ENCODE measurements around the gene MACROH2A1. TPM values are rescaled to one million over a fixed set of nuclear protein-coding genes. Genes with fewer than 3 reads are reported as not detected.

MACROH2A1 gene
- total and polyA plus RNA-seq, 8 donors, result 183 to 309 (median 235) TPM

DNA sequence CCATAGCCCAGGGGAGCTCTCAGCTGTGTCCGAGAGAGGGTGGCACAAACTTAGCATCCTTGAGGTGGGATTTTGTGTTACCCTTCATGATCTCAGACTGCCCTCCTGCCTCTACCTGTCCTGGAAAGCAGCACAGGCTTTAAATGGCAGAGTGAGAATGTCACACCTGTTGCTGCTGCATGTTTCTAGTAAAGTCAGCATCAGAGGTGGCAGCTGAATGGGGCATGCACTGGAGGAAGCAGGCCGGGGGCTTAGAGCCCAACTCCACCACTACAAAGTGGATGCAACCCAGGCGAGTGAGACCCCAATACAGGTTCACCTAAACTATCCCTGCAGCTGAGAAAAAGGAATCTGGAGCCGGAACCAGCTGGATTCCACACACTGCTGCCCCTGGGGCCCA is 51.6 kb downstream of the MACROH2A1 start:
- intact Hi-C loops (cut with DNase I), result no loop called here
- ATAC-seq (no peak), DNase-seq (no peak)
- TF ChIP-seq, protein P1, sequence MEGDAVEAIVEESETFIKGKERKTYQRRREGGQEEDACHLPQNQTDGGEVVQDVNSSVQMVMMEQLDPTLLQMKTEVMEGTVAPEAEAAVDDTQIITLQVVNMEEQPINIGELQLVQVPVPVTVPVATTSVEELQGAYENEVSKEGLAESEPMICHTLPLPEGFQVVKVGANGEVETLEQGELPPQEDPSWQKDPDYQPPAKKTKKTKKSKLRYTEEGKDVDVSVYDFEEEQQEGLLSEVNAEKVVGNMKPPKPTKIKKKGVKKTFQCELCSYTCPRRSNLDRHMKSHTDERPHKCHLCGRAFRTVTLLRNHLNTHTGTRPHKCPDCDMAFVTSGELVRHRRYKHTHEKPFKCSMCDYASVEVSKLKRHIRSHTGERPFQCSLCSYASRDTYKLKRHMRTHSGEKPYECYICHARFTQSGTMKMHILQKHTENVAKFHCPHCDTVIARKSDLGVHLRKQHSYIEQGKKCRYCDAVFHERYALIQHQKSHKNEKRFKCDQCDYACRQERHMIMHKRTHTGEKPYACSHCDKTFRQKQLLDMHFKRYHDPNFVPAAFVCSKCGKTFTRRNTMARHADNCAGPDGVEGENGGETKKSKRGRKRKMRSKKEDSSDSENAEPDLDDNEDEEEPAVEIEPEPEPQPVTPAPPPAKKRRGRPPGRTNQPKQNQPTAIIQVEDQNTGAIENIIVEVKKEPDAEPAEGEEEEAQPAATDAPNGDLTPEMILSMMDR (IDR thresholded peaks at IDR 0.05), result no peak
- no peak overlapping the region for H3K27ac ChIP-seq
- no peak overlapping the region for H3K4me3 ChIP-seq
- no peaks in the 10 kb centered on the region for H3K27me3 ChIP-seq
- no peaks in the 10 kb centered on the region for H3K4me1 ChIP-seq
- H3K9me3 ChIP-seq, result no peaks in the 10 kb centered on the region
- H3K36me3 ChIP-seq, result peaks cover 0 to 86% of the 10 kb centered on the region in 2 donors

DNA sequence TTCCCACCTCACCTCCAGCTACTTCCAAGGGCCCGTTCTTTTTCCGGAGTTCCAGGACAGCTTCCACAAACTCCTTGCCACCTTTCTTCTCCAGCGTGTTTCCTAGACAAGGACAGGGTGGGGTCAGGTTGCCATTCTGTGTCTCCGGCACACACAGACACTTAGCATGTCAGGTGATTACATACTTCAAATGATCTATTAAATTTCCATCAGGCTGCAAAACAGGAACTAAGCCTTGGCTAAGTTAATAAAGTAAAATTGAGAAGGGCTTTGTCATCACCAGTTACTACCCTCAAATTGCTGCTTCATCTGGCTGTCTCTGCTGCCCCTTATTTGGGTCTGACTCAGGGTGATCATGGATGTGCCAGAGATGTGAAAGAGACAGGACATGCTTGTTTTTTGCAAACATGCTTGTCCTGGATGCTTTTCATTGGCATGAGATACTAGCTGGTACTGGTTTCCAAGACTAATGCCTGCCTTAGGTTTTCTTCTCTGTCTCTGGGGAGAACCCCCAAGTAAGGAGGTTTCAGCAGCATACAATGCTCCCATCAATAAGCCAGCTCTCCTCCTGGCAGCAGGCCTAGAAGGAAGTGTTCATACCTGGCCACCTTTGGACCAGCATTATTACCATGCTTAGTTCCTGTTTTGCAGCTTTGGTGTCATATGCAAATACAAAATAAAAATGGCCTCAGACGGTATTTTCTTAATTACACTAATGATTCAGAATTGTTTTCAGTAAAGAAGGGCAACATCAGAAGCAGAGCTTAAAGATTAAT is 52.9 kb downstream of the MACROH2A1 start:
- Histone ChIP-seq H3K27ac (no peak overlapping the region), H3K36me3 (peaks cover 0 to 94% of the 10 kb centered on the region in 2 donors), H3K9me3 (no peaks in the 10 kb centered on the region), H3K27me3 (no peaks in the 10 kb centered on the region), H3K4me1 (no peaks in the 10 kb centered on the region), H3K4me3 (no peak overlapping the region)
- ATAC-seq, result no peak
- intact Hi-C loops (cut with DNase I), result no loop called here
- TF ChIP-seq, protein P1 (IDR thresholded peaks at IDR 0.05), result no peak
- DNase-seq, result no peak

DNA sequence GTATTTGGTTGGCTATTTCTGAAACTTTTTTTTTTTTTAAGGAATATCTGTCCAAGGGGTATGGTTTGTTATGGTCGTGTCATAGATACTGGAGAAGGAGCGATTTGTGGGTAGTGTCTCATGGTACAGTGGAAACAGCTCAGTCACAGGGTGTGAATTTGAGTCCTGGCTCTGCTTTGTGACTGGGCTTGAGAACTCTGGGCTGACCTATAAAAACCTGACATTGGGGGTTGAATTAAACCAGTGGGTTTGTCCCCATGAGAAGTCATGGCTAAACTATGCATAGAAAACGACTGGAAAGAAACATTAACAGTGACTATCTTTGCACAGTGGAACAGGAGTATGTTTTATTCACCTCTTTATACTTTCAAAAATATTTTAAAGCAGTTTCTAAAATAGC is 54.7 kb downstream of the MACROH2A1 start:
- no peaks in the 10 kb centered on the region for H3K27me3 ChIP-seq
- H3K36me3 ChIP-seq, result peaks cover 0 to 94% of the 10 kb centered on the region in 2 donors
- H3K4me1 ChIP-seq, result no peaks in the 10 kb centered on the region
- DNase-seq (no peak), ATAC-seq (no peak)
- intact Hi-C loops (cut with DNase I), result no loop called here
- H3K4me3 ChIP-seq, result no peak overlapping the region
- no peaks in the 10 kb centered on the region for H3K9me3 ChIP-seq
- TF ChIP-seq, protein P1 (IDR thresholded peaks at IDR 0.05), result no peak
- H3K27ac ChIP-seq, result no peak overlapping the region

DNA sequence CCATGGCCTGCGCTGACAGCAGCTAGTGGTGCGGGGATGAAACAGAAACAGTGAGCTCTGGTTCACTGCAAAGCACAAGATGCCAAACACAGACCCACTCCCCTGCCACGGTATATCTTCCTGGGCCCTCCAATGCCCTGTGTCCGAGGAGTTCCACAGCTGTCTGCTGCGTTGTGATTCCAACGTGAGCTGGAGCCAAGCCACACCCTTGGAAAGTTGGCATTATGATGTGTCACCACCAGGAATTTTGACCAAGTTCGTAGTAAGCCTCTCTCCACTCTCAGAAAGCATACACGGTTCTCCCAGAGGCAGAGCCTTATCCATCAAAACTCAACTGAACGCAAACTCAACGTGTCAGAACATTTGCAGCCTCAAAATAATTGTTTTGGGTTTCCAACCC is 55.6 kb downstream of the MACROH2A1 start:
- TF ChIP-seq, protein P1 (IDR thresholded peaks at IDR 0.05), result no peak
- no peak for DNase-seq
- H3K9me3 ChIP-seq, result no peaks in the 10 kb centered on the region
- H3K4me3 ChIP-seq, result no peak overlapping the region
- ATAC-seq, result no peak
- no peaks in the 10 kb centered on the region for H3K27me3 ChIP-seq
- H3K27ac ChIP-seq, result no peak overlapping the region
- intact Hi-C loops (cut with DNase I), result no loop called here
- H3K4me1 ChIP-seq, result no peaks in the 10 kb centered on the region
- peaks cover 0 to 94% of the 10 kb centered on the region in 2 donors for H3K36me3 ChIP-seq

DNA sequence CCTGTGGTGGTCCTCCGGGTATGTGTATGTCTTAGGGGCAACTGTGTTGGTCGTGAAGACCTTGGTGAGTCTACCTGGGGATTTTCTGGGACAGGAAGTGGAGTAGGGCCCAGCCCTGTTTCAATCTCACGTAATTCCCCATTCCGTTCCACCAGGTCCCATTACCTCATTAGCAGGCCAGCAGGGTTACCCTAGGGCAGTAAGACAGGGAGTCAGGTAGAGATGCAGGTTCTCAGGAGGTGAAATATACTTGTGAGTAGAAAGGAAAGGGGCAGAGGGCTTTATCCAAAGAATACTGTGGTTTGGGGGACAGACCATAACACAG is 56.5 kb downstream of the MACROH2A1 start:
- Histone ChIP-seq H3K27me3 (no peaks in the 10 kb centered on the region), H3K36me3 (peaks cover 0 to 100% of the 10 kb centered on the region in 2 donors), H3K4me3 (no peak overlapping the region), H3K27ac (no peak overlapping the region), H3K4me1 (no peaks in the 10 kb centered on the region), H3K9me3 (no peaks in the 10 kb centered on the region)
- ATAC-seq (no peak), DNase-seq (no peak)
- TF ChIP-seq, protein P1 (IDR thresholded peaks at IDR 0.05), result no peak
- intact Hi-C loops (cut with DNase I), result no loop called here

Measured in left lung (tissue), 10 donors.